ENCODE results near the gene KRTAP10-12. TPM values are rescaled to one million over a fixed set of nuclear protein-coding genes. Genes with fewer than 3 reads are reported as not detected.
A peak's percentile ranks its signal among the peaks of the same experiment; 100 is the strongest.
"Not testable (repeated sequence)": the region's sequence is repeated elsewhere in the genome, so short reads cannot be mapped to it uniquely, and the experiment has no call there.

KRTAP10-12 gene
- total RNA-seq, 2 experiments from 2014 or later = not detected

GRCh38 chr21:44656868-44657267, 40.1 kb upstream of the KRTAP10-12 start:
- CTCF ChIA-PET = no interaction called here
- intact Hi-C loops (cut with micrococcal nuclease) = no loop called here

GRCh38 chr21:44657635-44658540, 39.1 kb upstream of the KRTAP10-12 start, which contains the start of gene KRTAP12-3:
KRTAP12-3 (plus strand) TSS chr21:44657932; CDS start chr21:44657980, 48 bp downstream.
- ChIA-PET CTCF (interaction anchor here (1.0 kb wide), 1 partner anchor 147 kb away, joined by 3 read pairs; no protein-coding TSS in a partner anchor), POLR2A (interaction anchor here (1.4 kb wide), 1 partner anchor 10 kb away, joined by 4 read pairs; no protein-coding TSS in a partner anchor)
- ATAC-seq (peak; percentile 61), DNase-seq (peak; percentile 40)
- H3K4me3 Mint-ChIP-seq = peak within 1 kb of the TSS; percentile 43
- peaks cover 62% of the 10 kb centered on the region for H3K4me1 Mint-ChIP-seq (ENCODE audit: low read depth)
- peaks cover 28% of the 10 kb centered on the region for H3K36me3 Mint-ChIP-seq (ENCODE audit: low read depth)
- H3K27ac Mint-ChIP-seq = peak within 1 kb of the TSS; percentile 87
- no peak for TF ChIP-seq CTCF (IDR thresholded peaks at IDR 0.05)
- H3K27me3 Mint-ChIP-seq = no peaks in the 10 kb centered on the region
- intact Hi-C loops (cut with micrococcal nuclease) = no loop called here
- H3K9me3 Mint-ChIP-seq = peaks cover 38% of the 10 kb centered on the region

More at GRCh38 chr21:44656868-44657267, 40.1 kb upstream of the KRTAP10-12 start:
- peaks cover 37% of the 10 kb centered on the region for H3K9me3 Mint-ChIP-seq
- H3K4me1 Mint-ChIP-seq (ENCODE audit: low read depth) = peaks cover 62% of the 10 kb centered on the region
- no peak overlapping the region for H3K4me3 Mint-ChIP-seq
- ATAC-seq = no peak
- H3K27ac Mint-ChIP-seq = peak overlapping the region; percentile 87
- no peak for TF ChIP-seq CTCF (IDR thresholded peaks at IDR 0.05)
- H3K36me3 Mint-ChIP-seq (ENCODE audit: low read depth) = peaks cover 28% of the 10 kb centered on the region
- POLR2A ChIA-PET = no interaction called here
- no peak for DNase-seq
- no peaks in the 10 kb centered on the region for H3K27me3 Mint-ChIP-seq

DNA sequence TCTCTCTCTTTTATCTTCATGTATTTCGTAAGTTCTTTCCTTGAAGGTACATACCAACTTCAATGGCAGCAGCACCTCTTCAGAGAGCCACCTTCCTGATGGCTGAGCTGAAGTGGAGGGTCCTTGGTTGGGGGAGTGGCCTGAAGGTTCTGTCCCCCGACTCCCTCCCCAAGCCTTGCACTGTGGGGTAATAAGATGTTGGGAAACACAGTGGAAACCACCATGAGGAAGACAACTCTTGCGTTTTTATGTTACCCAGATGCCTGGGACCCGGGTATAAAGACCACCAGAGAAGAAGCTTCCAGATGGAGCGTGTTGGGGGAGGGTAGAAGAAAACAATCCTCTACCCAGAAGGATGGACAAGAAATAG, 38.4 kb upstream of the KRTAP10-12 start:
- peaks cover 60% of the 10 kb centered on the region for H3K4me1 Mint-ChIP-seq (ENCODE audit: low read depth)
- intact Hi-C loops (cut with micrococcal nuclease) = no loop called here
- CTCF ChIA-PET = no interaction called here
- TF ChIP-seq CTCF (IDR thresholded peaks at IDR 0.05) = no peak
- H3K27me3 Mint-ChIP-seq = no peaks in the 10 kb centered on the region
- H3K4me3 Mint-ChIP-seq = no peak overlapping the region
- ATAC-seq (no peak), DNase-seq (no peak)
- H3K36me3 Mint-ChIP-seq (ENCODE audit: low read depth) = peaks cover 28% of the 10 kb centered on the region
- H3K27ac Mint-ChIP-seq = peak overlapping the region; percentile 87
- POLR2A ChIA-PET = interaction anchor here (0.6 to 1.4 kb wide), 2 partner anchors 9 to 17 kb away, joined by 4 read pairs; no protein-coding TSS in a partner anchor
- peaks cover 39% of the 10 kb centered on the region for H3K9me3 Mint-ChIP-seq

DNA sequence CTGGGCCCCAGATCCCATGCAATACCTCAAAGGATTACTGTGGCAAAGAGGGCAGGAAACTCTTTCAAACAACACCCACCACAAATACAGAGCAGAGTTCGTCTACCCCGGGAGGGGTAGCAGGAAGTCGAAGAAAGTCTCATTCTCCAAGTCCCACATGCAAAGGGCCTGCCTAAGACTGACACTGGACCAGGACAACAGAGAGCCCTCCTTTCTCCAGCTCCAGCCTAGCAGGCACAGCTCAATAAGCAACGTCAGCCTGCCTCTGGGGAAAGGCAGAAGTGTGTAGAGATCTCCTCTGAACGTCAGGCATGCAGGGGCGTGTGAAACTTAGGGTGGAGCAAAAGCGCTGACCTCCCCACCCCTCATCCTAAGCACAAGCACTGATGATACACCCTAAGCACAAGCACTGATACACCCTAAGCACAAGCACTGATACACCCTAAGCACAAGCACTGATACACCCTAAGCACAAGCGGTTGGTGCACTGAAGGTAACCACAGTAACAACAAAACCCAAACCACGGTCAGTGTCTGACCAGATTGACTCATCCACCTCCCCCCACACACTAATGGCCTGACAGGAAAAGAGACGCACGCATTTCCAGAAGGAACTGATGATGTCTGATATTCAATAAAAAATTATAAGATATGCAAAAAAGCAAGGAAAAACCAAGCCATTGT, 37.9 kb upstream of the KRTAP10-12 start:
- Mint-ChIP-seq H3K27ac (peak overlapping the region; percentile 87), H3K4me1 (ENCODE audit: low read depth) (peaks cover 55% of the 10 kb centered on the region), H3K36me3 (ENCODE audit: low read depth) (peaks cover 28% of the 10 kb centered on the region), H3K9me3 (peaks cover 34% of the 10 kb centered on the region), H3K4me3 (no peak overlapping the region), H3K27me3 (no peaks in the 10 kb centered on the region)
- ATAC-seq (peak; percentile 45), DNase-seq (peak; percentile 20)
- ChIA-PET POLR2A (interaction anchor here (0.6 to 1.4 kb wide), 2 partner anchors 9 to 17 kb away, joined by 4 read pairs; no protein-coding TSS in a partner anchor), CTCF (no interaction called here)
- intact Hi-C loops (cut with micrococcal nuclease) = no loop called here
- TF ChIP-seq CTCF (IDR thresholded peaks at IDR 0.05) = no peak

DNA sequence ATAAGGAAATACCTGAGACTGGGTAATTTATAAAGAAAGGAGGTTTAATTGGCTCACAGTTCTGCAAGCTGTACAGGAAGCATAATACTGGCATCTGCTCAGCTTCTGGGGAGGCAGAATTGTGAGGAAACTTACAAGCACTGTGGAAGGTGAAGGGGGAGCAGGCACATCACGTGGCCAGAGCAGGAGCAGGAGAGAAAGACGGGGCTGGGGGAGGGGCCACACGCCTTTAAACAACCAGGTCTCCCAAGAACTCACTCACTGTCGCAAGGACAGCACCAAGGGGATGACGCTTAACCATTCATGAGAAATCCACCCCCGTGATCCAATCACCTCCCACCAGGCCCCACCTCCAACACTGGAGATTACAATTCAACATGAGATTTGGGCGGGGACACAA, 35.4 kb upstream of the KRTAP10-12 start:
- H3K36me3 Mint-ChIP-seq (ENCODE audit: low read depth) = peaks cover 18% of the 10 kb centered on the region
- H3K9me3 Mint-ChIP-seq = peaks cover 16% of the 10 kb centered on the region
- ATAC-seq; H3K27me3 Mint-ChIP-seq; POLR2A ChIA-PET; intact Hi-C loops (cut with micrococcal nuclease); DNase-seq; CTCF ChIA-PET; H3K4me3 Mint-ChIP-seq; H3K27ac Mint-ChIP-seq: not testable (repeated sequence)
- H3K4me1 Mint-ChIP-seq (ENCODE audit: low read depth) = peaks cover 36% of the 10 kb centered on the region

Measured in activated CD8-positive, alpha-beta T cell treated with anti-CD3 and anti-CD28 coated beads for 36 hours (primary cell).